NB4 (cell line): ENCODE measurements around the gene TFPI.

Experiments used
- DNase-seq: peaks from one replicate; pipeline ENCODE4 v3.0.0; 2010; ENCODE audit warnings: low read depth
- H3K4me3 ChIP-seq: one replicate; pipeline ENCODE4 v1.5.1; 2011; ENCODE audit warnings: mild to moderate bottlenecking, low read depth, low read length, moderate library complexity
- MAX ChIP-seq: IDR thresholded peaks from 2 replicates; pipeline ENCODE4 v1.6.1; 2011; ENCODE audit warnings: low read depth, low read length
- MYC ChIP-seq: IDR thresholded peaks from 2 replicates; pipeline ENCODE4 v1.6.1; 2011; ENCODE audit warnings: low read depth, low read length
- POLR2A ChIP-seq: IDR thresholded peaks from 2 replicates; pipeline ENCODE4 v1.6.1; 2011; ENCODE audit warnings: mild to moderate bottlenecking; ENCODE audit not compliant: insufficient read length; ENCODE audit errors: extremely low read depth
- TF ChIP-seq, protein P1 (sequence below): IDR thresholded peaks from one replicate; pipeline ENCODE4 v1.5.1; 2012; ENCODE audit warnings: low read depth, low read length

The TFPI gene

DNA sequence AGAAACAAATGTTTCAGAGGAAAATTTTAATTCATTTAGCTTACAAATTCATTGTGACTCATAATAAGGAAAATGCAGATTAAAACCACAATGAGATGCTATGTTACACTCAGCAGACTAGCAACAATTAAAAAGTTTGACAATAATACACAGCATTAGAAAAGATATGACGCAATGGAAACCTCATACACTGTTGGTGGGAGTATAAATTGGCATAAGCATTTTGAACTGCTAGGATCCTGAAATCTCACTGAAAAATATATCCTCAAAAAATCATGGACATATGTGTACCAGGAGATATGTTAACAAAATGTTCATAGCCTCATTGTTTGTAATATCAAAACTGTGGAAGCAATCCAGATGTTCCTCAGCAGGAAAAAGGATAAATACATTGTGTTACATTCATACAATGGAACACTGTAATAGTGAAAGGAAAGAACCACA lies 119.9 kb downstream of the TFPI start:
- no peak for DNase-seq
- no peak overlapping the region for H3K4me3 ChIP-seq
- TF ChIP-seq MYC (no peak), POLR2A (no peak), MAX (no peak)
- TF ChIP-seq, protein P1, sequence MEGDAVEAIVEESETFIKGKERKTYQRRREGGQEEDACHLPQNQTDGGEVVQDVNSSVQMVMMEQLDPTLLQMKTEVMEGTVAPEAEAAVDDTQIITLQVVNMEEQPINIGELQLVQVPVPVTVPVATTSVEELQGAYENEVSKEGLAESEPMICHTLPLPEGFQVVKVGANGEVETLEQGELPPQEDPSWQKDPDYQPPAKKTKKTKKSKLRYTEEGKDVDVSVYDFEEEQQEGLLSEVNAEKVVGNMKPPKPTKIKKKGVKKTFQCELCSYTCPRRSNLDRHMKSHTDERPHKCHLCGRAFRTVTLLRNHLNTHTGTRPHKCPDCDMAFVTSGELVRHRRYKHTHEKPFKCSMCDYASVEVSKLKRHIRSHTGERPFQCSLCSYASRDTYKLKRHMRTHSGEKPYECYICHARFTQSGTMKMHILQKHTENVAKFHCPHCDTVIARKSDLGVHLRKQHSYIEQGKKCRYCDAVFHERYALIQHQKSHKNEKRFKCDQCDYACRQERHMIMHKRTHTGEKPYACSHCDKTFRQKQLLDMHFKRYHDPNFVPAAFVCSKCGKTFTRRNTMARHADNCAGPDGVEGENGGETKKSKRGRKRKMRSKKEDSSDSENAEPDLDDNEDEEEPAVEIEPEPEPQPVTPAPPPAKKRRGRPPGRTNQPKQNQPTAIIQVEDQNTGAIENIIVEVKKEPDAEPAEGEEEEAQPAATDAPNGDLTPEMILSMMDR = no peak

DNA sequence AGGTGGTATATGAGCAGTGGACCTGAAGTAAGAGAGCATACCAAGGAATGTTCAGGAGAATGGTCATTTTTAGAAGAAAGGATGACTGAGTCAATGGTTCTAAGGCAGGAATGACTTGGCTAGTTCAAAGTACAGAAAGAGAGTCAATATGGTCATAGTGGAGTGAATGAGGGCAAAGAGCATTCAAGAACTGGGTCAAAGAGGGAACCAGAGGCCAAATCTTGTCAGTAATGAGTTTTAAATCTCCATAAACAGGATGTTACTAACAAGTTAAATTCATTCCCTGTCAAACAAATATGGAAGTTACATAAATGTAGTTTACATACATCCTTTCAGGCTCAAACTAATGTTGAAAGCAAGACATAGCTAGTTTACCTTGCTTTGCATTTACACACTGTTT lies 122.3 kb downstream of the TFPI start:
- no peak for DNase-seq
- TF ChIP-seq MAX (no peak), POLR2A (no peak), MYC (no peak)
- TF ChIP-seq, protein P1 = no peak
- no peak overlapping the region for H3K4me3 ChIP-seq

DNA sequence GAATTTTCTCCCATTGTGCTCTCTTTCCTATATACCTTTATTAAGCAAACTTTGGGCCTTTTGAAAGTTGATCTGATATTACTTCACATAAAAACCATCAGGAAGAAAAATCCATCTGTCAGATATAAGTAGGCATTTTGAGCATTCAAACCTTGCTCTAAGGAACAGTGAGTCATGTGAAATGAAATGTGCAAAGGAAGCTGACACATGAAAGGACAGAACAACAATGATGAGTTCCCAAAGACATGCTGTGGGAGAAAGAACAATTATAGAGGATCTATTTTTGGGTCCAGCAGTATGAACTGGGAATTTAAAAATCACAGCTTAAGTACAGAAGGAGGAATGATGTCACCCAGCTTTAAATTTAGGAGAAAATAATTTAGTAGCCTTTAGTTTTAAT lies 124.2 kb downstream of the TFPI start:
- no peak for DNase-seq
- TF ChIP-seq, protein P1 = no peak
- no peak for TF ChIP-seq MYC
- no peak for TF ChIP-seq POLR2A
- TF ChIP-seq MAX = no peak
- H3K4me3 ChIP-seq = no peak overlapping the region

- TF ChIP-seq POLR2A = no peak
- no peak for TF ChIP-seq MAX
- TF ChIP-seq MYC = no peak
- TF ChIP-seq, protein P1 = no peak
- no peak for DNase-seq
- H3K4me3 ChIP-seq = no peak overlapping the region
Observed at GRCh38 chr2:187424146-187424545, 130.1 kb downstream of the TFPI start.

DNA sequence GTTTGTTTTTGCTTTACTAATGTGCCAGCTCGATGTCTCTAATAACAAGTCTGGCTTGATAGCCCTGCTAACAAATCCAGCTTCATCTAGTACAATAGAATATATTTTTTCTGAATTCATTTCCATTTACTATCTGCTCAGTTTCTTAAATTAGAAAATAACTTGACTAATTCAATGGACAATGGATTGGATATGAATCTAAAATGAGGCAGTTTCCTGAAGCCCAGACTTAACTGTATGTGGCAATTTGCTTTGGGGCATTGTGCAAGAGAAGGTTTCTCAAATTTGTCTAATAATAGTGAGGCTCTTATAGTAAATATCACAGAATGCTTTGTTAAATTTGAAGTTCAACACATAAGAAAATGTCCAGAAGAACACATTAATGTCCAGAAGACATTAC lies 132.0 kb downstream of the TFPI start:
- TF ChIP-seq MYC (no peak), MAX (no peak), POLR2A (no peak)
- TF ChIP-seq, protein P1 = no peak
- no peak overlapping the region for H3K4me3 ChIP-seq
- DNase-seq = no peak

DNA sequence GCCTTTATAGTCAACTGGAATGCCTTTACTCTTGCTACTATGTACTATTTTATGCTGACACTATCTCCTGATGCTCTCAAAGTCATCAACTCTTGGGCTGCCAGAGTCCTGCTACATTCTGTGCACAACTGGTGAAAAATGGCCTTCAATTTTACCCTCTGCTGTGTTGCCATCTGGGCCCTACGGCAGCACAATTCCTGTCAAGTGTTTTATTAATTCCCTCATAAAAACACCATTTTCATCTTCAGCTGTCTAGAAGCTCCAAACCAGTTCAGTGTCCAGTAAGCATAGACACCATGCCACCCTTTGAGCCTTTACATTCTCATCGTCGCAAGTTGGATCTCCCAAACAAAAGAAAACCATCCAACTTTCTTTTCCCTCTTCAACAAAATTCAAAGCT lies 132.7 kb downstream of the TFPI start:
- TF ChIP-seq POLR2A (no peak), MYC (no peak), MAX (no peak)
- no peak overlapping the region for H3K4me3 ChIP-seq
- DNase-seq = no peak
